ENCODE measurements around the gene APRT. TPM values are rescaled to one million over a fixed set of nuclear protein-coding genes. Genes with fewer than 3 reads are reported as not detected.

APRT gene
- total and polyA plus RNA-seq, 2 of the 4 experiments (the other 2 are of a cell fraction) = 40.5 to 157 TPM

DNA sequence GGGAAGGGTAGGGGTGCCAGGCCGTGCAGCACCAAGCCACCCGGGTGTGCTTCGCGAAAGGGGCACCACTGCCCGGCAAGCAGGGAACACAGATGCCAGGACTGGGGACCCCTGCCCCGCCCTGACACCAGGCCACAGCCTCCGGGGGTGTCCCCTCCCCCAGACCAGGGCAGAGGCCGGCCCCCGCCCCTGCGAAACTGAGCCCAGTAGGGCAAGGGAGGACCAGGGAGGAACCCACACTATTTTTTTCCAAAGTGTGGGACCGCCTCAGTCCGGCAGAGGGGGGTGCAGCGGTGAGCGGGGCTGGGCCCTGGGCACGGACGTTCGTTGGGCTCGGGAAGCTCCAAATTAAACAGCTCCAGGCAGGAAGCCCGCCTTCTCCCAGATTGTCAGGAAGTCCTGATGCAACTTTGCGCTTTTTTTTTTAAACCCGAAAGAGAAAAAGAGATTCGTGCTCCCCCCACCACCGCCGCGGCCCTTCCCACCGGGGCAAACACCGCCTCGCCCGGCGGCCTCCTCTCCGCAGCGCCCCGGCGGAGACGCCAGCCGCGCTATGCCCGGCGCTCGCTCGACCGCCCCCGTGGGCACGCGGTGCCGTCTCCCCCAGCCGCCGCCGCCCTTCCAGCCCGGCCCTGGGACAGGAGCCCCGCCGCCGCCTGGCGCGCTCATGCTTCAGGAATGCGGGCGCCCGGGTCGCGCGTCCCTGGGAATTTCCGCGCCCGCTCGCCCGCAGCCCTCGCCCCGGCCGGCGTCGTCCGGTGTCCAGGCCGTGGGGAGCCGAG lies 27.5 kb downstream of the APRT start:
- DNase-seq (peak; percentile 72), ATAC-seq (ENCODE audit: low read depth) (peak; percentile 55)
- H2BK5ac ChIP-seq (ENCODE audit: low read depth, low read length, poor library complexity, severe bottlenecking) = peak overlapping the region; percentile 88
- peak overlapping the region; percentile 66 for H4K91ac ChIP-seq (ENCODE audit: insufficient read depth, low read depth, low read length)
- intact Hi-C loops (cut with micrococcal nuclease) (no loop called here), in situ Hi-C loops (cut with MboI; ENCODE audit: low sequenced_read_pairs) (loop anchor here (5.0 kb wide), 1 partner anchor 37 kb away; no protein-coding TSS in a partner anchor), dilution Hi-C loops (cut with HindIII; ENCODE audit: low sequenced_read_pairs, unreplicated experiment) (no loop called here)
- peaks cover 11% of the 10 kb centered on the region for H3K9me1 ChIP-seq (ENCODE audit: insufficient read depth, low read length)
- peak overlapping the region; percentile 83 for H3K9ac ChIP-seq (ENCODE audit: low read depth, low read length)
- peak overlapping the region; percentile 69 for H3K56ac ChIP-seq (ENCODE audit: extremely low read depth, insufficient read depth, low read length)
- peak overlapping the region; percentile 92 for H3K4me3 ChIP-seq (ENCODE audit: insufficient read depth, low read depth, low read length)
- peak overlapping the region; percentile 74 for H2AFZ ChIP-seq (replicated peaks; ENCODE audit: low read length, poor library complexity)
- H3K4ac ChIP-seq (ENCODE audit: low read depth, low read length) = peak overlapping the region; percentile 92
- WGBS, 2 experiments (ENCODE audit: extremely low coverage in 2 of 2, insufficient read length in 1 of 2) = 2% methylated on average over 49 of the region's 74 CpGs; no CpG with 5 or more reads in 1 of the 2 experiments
- H3K27me3 ChIP-seq (ENCODE audit: control insufficient read depth, insufficient read depth, low read length) = no peaks in the 10 kb centered on the region
- H4K20me1 ChIP-seq (ENCODE audit: insufficient read depth, low read length) = peaks cover 53% of the 10 kb centered on the region
- peak overlapping the region; percentile 25 for H3K18ac ChIP-seq (ENCODE audit: low read depth, low read length)
- BruUV-seq (replicated peaks) = no TSS peak
- peak overlapping the region; percentile 68 for H3K4me2 ChIP-seq (ENCODE audit: low read depth, low read length)
- CTCF ChIA-PET = interaction anchor here (0.6 to 1.2 kb wide), 6 partner anchors 11 to 937 kb away, joined by 3 to 4 read pairs (median 4); no protein-coding TSS in a partner anchor
- no peaks in the 10 kb centered on the region for H3K9me3 ChIP-seq (ENCODE audit: control insufficient read depth, insufficient read depth, low read length)
- H4K8ac ChIP-seq (ENCODE audit: low read depth in 2 of 2, low read length in 2 of 2) = peak overlapping the region; percentile 20 to 78; a peak in 2 of 4 replicates
- H3K23ac ChIP-seq (ENCODE audit: low read depth, low read length) = peak overlapping the region; percentile 96; the same call in 1 of the 2 replicates
- H4K5ac ChIP-seq (ENCODE audit: low read depth, low read length) = peak overlapping the region; percentile 13
- H2AK5ac ChIP-seq (ENCODE audit: low read depth, low read length) = peak overlapping the region; percentile 94
- H3K4me1 ChIP-seq (ENCODE audit: control insufficient read depth, insufficient read depth, low read length) = peaks cover 44% of the 10 kb centered on the region
- peak overlapping the region; percentile 95 for H2AK9ac ChIP-seq (replicated peaks; ENCODE audit: low read depth, low read length, poor library complexity)
- peak overlapping the region; percentile 94 for H3K14ac ChIP-seq (replicated peaks; ENCODE audit: low read depth, low read length)
- no peak overlapping the region for H2BK20ac ChIP-seq (ENCODE audit: low read depth, low read length)
- no peaks in the 10 kb centered on the region for H3K36me3 ChIP-seq (ENCODE audit: control insufficient read depth, insufficient read depth, low read length)
- H2BK15ac ChIP-seq (ENCODE audit: low read depth, low read length) = no peak overlapping the region
- peaks cover 0 to 42% of the 10 kb centered on the region in 2 experiments; a peak in 2 of 4 replicates for H3K79me1 ChIP-seq (ENCODE audit: low read depth in 1 of 2, low read length in 2 of 2)
- POLR2A ChIA-PET (ENCODE audit: unreplicated experiment) = no interaction called here
- H2BK120ac ChIP-seq (ENCODE audit: low read depth, low read length) = peak overlapping the region; percentile 70
- peak overlapping the region; percentile 82 for H3K27ac ChIP-seq (ENCODE audit: insufficient read depth, low read length)
- TF ChIP-seq, protein P1, sequence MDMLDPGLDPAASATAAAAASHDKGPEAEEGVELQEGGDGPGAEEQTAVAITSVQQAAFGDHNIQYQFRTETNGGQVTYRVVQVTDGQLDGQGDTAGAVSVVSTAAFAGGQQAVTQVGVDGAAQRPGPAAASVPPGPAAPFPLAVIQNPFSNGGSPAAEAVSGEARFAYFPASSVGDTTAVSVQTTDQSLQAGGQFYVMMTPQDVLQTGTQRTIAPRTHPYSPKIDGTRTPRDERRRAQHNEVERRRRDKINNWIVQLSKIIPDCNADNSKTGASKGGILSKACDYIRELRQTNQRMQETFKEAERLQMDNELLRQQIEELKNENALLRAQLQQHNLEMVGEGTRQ (IDR thresholded peaks at IDR 0.05; ENCODE audit: low read depth, low read length) = no peak
- peak; percentile 37 for TF ChIP-seq MAZ (IDR thresholded peaks at IDR 0.05; ENCODE audit: borderline replicate concordance, low read depth, low read length)
- TF ChIP-seq ELK1 (IDR thresholded peaks at IDR 0.05; ENCODE audit: borderline replicate concordance, low read depth, low read length) = no peak
- peak; percentile 16; the same call in 1 of the 2 replicates for TF ChIP-seq SMC3 (IDR thresholded peaks at IDR 0.05; ENCODE audit: low read depth, low read length)
- no peak for TF ChIP-seq RFX5 (IDR thresholded peaks at IDR 0.05; ENCODE audit: low read depth, low read length)
- peak; percentile 57 for TF ChIP-seq CTCF (conservative IDR thresholded peaks at IDR 0.05; ENCODE audit: low read depth, low read length)
- no peak for TF ChIP-seq BHLHE40 (IDR thresholded peaks at IDR 0.05; ENCODE audit: low read depth, low read length)
- peak; percentile 47; the same call in 1 of the 2 replicates for TF ChIP-seq FOS (IDR thresholded peaks at IDR 0.05; ENCODE audit: low read depth, low read length)
- peak; percentile 54 for TF ChIP-seq CEBPB (IDR thresholded peaks at IDR 0.05; ENCODE audit: low read depth, low read length)
- TF ChIP-seq CHD1 (IDR thresholded peaks at IDR 0.05; ENCODE audit: low read depth, low read length) = no peak
- TF ChIP-seq POLR2A (IDR thresholded peaks at IDR 0.05; ENCODE audit: low read depth, low read length) = no peak
- TF ChIP-seq MXI1 (IDR thresholded peaks at IDR 0.05; ENCODE audit: borderline replicate concordance, low read depth, low read length) = 0 out of 2 replicates have a peak, but pooled peaks have one; percentile 37
- no peak for TF ChIP-seq RCOR1 (IDR thresholded peaks at IDR 0.05; ENCODE audit: insufficient replicate concordance, low read length)

Data from IMR-90 (cell line).